HG03196 (cell line): ENCODE results near the gene FAM186B.
"Not testable (repeated sequence)": the region's sequence is repeated elsewhere in the genome, so short reads cannot be mapped to it uniquely, and the experiment has no call there.

Experiments
- ATAC-seq: cut with Tn5 transposase; IDR thresholded peaks from one replicate; pipeline ENCODE4 v1.9.1; 2021; ENCODE audit not compliant: unreplicated experiment

FAM186B gene, protein sequence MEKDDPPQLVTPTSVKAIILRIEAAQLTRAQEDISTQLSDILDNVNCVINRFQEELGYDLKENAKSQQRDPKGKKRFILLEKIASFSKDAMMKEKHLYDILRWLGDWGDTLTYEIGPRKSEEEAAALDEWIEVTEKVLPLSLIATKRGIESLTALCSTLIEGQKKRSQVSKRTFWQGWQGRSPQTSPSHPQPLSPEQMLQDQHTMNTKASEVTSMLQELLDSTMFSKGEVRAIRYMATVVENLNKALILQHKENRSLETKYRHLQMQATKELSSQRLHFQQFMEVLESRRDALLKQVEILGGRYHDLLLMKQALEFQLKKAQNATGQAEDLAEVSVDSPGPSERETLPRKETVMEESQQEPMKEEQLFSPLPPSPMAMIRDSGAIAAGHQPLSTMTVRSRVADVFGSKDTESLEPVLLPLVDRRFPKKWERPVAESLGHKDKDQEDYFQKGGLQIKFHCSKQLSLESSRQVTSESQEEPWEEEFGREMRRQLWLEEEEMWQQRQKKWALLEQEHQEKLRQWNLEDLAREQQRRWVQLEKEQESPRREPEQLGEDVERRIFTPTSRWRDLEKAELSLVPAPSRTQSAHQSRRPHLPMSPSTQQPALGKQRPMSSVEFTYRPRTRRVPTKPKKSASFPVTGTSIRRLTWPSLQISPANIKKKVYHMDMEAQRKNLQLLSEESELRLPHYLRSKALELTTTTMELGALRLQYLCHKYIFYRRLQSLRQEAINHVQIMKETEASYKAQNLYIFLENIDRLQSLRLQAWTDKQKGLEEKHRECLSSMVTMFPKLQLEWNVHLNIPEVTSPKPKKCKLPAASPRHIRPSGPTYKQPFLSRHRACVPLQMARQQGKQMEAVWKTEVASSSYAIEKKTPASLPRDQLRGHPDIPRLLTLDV

DNA sequence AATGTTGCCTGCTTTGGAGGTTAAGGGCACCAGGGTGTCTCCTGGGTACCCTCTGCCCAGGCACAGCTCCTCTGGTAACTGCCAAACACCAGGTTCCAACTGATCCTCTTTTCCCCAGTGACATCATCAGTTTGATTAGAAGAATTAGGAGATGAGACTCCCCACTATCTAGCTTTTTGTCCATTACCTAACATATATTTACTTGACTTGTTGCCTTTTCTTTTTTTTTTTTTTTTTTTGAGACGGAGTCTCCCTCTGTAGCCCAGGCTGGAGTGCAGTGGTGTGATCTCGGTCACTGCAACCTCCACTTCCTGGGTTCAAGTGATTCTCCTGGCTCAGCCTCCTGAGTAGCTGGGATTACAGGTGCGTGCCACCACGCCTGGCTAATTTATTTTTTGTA, at the start of gene FAM186B:
TSS of gene FAM186B (minus strand) at position 101 of the 400 bp plus-strand sequence. CDS start 162 bp downstream, outside the sequence.
- ATAC-seq = not testable (repeated sequence)

DNA sequence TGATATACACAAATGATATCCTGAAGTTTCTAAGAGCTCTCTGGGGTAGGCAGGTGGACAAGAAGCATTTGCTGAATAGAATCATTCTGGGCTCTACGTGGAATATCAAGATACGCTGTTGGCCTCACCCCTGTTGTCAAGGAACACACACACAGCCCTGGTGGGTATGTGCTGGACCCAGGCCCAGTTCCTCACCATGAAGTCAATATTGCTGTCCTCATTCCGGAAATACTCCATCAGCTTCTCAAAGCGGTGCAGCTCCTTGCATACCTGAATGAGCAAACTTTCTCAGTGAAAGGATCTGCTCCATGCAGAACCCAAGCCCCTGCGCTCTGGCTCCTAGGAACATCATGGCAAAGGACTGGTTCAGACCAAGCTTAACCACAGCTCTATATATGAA, 49.3 kb upstream of the FAM186B start:
- no peak for ATAC-seq

DNA sequence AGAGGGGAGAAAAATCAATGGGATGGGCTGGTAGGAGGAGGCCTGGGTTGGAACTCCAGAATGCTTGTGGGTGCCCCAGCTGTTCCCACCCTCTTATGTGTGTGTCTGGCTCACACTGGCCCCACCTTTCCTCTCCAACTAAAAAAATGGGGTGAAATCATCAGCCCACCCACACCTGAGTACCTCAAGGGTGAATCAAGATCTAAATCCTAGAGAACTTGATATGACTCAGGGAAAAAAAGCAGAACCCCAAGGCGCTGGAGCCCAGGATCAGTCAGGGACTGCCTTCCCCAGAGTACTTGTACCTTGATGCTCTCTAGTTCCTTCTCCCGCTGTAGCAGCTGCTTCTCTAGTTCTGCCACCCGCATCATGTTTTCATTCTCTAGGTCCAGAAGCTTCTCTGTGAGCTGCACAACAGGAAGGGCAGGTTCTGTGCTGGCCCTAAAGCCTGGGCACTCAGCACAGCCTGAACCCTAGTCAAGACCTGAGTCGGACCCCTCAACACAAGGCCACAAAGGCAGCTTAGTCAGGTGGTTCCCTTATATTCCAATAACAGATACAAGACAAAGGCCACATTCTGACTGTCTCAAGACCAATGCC, 47.6 kb upstream of the FAM186B start:
- ATAC-seq = no peak

DNA sequence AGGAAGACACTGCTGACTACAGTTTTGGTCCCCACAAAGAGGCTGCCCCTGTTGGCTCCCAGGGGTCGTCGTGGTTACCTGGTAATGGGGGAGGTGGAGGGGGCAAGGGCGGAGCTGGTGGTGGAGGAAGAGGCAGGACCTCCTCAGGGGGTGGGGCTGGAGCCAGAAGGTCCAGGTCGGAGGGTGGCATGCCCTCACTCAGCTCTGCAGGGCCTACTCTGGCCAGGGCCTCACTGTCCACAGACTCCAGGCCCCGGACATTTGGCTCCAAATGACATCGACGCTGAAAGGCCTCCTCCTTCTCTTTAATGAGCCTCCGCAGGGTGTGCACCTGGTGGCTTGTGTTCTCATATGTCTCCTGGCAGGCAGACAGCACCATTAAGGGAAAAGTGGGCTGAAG, 46.4 kb upstream of the FAM186B start:
- ATAC-seq = no peak

DNA sequence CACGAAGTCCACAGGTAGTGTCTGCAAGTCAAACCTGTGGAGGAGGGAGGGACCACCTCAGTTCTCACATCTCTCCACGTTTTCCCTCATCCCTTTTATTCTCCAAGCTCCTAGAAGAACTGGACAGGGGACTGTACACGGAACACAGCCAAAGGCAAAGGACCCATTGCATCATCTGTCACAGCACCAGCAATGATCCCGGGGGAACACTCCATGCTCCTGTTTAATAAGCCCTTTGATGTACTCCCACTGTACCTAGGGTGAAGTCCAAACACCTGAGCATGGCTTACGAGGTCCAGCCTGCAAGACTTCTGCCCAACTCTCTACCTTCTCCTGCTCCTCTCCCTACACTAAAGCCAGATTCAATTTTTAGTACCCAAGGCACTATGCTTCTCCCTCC, 44.5 kb upstream of the FAM186B start:
- ATAC-seq = no peak

DNA sequence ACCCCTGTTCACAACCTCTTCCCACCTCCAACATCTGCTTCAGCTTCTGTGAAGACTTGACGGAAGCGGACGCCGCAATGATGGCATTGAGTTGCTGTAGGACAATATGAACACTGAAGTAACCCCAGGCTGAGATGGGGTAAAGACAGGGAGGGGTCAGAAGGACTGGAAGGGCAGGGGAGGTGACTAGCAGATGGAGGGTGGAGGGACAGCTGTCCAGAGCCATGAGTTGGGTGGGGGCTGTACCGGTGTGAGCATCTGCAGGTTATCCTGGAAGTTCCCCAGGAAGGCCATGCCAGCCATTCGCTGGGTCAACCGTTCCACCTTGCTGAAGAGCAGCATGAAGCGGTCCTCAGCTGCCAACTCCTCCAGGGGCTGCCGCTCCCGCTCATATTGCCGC, 44.0 kb upstream of the FAM186B start:
- no peak for ATAC-seq

DNA sequence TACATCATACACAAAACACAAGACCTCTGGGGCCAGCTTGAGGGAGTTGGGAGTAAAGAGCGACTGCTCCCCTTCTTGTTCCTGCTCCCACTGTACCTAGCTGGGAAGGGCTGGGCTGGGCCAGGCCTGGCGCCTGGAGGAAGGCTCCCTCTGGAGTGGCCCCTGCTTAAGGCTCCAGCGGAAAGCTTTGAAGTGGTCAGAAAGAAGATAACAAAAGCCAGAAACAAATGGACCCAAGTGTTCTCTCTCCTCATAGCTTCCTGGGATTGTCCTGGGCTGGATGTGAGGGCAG, 43.2 kb upstream of the FAM186B start:
- ATAC-seq = no peak

DNA sequence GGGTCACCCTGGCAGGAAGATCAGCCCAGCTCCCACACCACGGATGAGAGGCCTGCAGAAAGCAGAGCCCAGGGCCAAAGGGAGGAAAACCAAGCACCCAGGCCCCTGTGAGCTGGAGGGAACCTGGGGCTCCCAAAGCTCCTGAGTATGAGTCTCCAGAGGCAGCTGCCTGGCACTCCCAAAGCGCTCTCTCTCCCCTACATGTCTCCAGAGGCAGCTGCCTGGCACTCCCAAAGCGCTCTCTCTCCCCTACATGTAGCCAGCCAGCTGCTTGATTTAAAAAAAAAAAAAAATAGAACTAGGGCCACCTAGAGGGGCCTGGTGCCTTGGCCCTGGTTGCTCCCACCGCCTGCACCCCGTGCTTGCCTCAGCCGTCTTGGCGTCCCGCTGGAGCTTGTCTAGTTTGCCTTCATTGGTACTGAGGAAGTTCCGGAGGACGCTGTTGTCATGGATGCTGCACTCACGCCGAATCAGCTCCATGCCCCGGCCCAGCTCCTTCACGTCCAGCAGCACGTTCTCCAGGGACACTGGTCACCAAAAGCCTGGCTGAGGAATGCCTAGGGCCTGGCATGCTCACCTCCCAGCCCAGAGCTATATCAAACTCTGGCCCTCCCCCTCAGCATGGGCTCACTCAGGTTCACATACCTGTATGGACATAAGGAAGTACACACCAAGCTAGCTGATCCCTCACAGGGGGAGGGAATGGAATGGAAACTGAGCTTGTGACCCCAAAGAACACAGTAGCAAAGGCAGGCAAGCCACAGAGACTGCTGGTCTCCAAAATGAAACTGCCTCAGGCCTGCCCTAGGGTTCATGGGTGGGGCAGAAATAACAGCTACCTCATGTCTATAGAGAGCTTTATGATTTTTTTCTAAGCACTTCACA, 42.6 kb upstream of the FAM186B start:
- no peak for ATAC-seq

DNA sequence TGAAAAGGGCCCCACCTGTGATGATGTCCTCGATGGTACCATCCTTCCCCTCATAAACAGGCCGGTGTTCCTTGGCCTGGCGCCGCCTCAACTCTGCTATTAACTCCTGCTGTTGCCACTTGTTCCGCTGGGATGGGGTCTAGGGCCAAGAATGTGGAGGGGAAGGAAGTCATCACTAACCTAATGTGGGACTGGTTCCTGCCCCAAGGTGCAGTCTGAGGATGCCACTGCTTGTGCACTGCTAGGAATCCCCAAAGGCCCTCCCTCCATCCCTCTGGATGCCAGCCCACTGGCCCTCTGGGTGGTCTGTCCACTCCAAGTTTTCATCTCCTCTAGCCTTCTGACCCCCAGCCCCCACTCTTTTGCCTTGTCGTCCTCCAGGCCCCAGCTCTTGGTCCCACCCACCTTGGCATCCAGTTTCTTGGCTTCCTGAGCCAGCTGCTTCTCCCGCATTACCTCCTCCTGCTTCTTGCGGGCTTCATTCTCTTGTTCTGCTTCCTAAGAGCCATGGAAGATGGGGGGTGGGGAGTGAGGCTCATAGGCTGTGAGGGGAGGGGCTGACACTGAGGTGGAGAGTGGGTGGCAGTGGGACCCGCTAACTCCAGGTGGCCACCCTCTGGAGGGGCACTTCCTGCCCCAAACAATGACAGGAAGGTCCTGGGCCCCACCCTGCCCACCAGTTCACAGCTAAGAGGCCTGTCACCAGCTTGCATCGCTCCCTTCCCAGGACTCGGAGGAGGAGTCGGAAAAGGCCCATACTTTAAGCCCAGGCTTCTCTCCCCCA, 41.6 kb upstream of the FAM186B start:
- ATAC-seq = no peak

DNA sequence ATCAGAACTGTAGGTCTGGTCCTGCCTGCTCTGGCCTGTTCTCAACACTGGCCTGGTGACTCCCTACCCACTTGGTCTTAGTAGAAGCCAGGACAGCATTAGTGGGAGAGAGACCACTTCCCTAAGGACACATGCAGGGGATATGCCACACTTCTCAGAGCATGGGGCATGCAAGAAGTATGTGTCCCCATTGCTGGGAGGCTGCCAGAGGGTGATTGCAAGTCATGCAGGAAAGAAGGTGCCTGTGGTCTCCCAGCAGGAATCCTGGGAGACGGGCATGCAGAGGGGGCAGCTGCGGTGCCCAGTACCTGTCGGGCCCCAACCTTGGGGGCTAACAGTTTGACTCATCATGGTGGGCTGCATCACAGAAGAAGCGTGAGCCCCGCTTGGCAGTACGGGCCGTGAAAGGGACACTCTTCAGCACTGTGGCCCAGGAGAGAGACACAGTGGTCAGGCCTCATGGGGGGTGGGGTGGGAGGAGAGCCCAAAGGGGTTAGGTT, 40.9 kb upstream of the FAM186B start:
- no peak for ATAC-seq

DNA sequence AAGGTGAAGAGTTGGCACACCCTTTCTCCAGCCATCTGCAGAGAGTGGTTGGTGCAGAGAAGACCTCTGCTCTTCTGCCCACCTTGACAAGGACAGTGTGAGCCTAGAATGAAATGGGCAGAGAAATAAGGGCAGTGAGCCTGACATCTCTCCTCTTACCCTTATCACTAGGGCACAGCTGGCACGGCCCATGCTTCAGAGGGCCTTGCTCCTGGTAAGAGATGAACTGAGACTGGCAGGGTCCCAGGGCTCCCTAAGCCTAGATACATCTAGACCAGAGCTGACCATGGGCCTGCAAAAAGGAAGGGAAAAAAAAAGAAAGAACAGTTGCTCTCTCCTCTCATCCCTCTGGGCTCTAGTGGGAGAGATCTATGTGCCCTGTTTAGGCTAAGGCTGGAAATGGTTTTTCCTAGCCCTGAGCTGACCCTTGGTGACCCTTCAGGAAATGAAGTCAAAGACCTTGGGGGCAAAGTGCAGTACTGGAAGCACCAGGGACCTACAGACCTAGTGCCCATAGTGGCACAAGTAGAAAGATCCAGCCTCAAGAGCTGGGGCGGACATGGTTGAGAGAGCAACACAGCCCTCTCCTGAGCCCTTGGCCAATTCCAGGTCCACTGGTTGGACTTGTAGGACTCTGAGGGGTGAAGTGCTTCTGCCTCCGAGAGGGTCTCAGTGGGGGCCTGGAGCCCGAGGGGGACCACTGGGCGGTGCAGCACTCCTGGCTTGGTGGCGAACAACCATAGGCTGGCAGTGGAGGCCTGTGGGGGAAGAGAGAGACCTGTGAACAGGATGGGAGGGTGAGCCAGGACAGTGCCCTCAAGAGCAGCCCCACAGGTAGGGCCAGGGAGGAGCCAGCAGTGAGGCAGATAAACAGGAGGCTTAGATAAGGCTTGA, 40.0 kb upstream of the FAM186B start:
- ATAC-seq = no peak

DNA sequence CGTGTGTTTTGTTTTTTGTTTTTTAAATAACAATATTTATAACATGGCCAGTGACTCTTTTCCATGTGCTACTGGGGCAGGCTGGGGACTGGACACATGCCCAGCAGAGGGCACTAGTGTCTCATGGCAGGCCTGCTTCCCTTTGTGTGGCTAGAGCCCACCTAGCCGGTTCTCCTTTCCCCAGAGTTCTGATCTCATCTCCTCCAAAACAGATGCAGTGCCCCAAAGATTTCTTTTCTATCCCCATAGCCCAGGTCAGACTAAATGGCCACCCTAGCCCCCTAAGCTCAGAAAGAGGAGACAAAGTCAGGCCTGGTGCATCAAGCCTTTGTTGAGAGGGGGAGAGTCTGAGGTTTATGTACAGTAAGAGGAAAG, 39.2 kb upstream of the FAM186B start:
- ATAC-seq = no peak

DNA sequence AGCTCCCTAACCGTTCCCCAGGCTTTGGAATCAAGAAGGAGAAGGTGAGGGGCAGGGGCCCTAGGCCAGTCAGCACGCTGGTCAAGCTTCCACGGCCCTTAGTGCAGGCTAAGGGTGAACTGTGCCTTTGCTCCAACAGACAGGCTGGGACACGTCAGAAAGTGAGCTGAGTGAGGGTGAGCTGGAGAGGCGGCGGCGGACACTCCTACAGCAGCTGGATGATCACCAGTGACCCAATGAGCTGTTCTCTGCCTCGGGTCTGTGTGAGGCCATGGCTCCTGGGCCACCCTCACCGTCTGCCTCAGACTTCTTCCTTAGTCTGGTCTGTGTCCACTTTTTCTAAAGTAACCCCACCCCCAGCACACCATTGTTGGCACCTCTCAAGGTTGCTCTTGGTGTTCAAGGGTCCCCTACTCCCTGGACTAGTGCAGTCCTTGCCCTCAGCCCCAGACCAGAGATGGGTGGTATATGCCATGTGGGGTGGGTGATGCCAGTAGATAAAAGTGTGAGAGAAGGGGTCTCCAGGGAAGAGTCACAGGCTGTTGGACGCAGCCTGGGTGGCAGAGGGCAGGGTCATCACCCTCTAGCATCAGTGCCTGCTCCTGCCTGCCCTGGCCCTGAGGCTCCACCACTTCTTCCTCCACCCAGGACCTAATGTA, 38.7 kb upstream of the FAM186B start:
- ATAC-seq = no peak

DNA sequence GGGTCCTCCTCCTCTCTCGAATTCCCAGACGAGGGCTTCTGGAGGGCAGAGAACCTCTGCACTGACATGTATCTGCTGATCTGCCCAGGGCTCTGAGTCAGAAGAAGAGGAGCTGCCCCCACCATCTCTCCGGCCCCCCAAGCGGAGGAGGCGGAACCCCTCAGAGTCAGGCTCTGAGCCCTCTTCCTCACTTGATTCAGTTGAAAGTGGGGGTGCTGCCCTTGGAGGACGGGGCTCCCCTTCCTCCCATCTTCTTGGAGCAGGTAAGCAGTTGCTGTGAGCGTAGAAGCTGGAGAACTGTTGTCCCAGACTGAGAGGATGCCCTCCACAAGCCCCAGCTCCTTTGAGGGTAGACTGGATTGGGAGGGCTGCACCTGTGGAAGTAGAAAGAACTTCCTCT, 37.7 kb upstream of the FAM186B start:
- ATAC-seq = no peak

DNA sequence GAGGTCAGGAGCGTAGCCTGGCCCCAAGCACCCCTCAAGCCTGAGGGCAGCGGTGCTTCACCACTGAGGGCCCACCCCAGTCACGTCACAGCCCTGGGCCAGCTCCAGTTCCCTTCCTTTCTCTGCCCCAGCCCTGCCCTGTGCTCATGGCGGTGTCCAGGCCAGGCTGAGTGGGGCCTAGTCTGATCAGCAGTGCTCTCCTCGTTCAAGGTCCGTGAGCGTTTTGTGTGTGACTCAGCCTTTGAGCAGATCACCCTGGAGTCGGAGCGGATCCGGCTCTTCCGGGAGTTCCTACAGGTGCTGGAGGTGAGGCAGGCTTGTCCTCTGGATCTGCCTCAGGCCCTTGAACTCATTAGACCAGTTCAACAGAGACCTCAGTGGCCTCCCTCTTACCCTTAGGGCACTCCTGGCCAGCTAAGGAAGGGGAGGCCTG, 36.9 kb upstream of the FAM186B start:
- no peak for ATAC-seq

DNA sequence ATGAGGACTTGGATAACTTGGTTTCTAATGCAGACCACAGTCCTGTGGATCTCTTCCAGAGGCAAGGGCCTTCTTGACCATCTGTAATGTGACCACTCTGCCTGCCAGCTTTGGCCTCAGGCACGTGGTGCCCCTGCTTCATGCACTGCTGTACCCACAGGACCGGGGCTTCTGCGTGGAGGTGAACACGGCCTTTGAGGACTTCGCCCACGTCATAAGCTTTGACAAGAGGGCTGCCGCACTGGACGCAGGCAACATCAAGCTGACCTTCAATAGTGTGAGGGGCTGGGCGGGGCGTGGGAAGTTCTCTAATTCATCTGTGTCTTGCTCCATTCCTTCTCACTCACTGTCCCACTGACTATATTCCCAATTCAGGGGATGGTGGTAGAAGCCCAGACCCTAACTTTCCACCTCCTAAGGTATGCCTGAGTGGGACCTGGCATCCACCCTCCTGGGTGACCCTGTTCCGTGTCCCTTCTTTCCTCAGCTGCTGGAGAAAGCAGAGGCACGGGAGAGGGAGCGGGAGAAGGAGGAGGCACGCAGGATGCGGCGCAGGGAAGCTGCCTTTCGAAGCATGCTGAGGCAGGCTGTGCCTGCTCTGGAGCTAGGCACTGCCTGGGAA, 36.4 kb upstream of the FAM186B start:
- no peak for ATAC-seq

DNA sequence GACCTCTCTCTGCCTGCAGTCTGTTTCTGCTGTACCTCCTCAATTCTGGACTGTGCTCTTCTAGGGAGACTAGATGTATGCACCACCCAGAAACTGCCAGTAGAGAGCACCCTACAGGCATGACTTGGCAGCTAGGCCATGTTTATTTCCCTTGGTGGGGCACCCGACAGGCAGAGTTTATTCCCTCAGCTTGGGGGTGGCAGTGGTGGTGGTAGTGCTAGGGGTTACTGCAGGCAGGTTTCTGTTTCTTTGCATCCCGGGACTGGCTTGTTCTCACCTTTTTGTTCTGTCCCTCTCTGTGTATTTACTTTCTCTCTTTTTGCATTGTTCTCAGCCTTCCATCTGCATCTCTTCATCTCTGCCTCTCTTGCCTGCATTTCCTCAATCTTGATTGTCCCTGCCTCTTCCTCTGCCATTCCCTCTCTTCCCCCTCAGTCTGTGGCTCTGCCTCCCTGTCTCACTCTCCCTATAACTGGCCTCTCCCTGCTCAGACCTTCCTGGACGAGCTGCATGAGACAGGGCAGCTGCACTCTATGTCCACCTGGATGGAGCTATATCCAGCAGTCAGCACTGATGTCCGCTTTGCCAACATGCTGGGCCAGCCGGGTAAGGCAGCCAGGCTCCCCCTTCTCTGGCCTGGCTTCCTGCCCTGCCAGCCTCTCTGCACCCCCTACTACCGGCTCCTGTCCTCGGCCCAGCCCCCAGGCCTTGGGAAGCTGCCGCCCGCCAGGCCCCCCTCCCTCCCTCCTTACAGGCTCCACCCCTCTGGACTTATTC, 31.7 kb upstream of the FAM186B start:
- ATAC-seq = no peak
